ENCODE measurements around the gene GSG1L2. TPM values are rescaled to one million over a fixed set of nuclear protein-coding genes. Genes with fewer than 3 reads are reported as not detected.

Gene GSG1L2
- total and polyA plus RNA-seq, 12 donors = not detected

DNA sequence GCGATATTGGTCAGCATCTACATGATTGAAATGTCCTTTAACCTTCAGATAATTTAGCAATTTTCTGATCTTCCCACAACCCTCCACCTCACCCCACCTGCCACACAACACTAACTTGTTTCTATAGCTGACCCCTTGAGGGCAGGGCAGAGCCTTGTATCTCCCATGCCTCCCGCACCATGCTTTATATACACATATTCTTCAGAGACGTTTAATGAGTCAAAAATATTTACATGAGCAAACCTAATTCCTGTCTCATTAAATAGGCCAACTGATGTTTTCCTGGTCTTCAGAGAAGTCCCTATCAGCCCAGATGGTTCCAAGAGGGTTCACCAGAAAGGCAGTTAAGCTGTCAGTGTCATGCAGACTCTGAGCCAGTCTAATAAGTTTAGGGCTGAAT lies 23.9 kb downstream of the GSG1L2 start:
- peaks cover 0 to 5% (median 0%) of the 10 kb centered on the region in 9 donors for H3K4me1 ChIP-seq
- TF ChIP-seq, protein P1, sequence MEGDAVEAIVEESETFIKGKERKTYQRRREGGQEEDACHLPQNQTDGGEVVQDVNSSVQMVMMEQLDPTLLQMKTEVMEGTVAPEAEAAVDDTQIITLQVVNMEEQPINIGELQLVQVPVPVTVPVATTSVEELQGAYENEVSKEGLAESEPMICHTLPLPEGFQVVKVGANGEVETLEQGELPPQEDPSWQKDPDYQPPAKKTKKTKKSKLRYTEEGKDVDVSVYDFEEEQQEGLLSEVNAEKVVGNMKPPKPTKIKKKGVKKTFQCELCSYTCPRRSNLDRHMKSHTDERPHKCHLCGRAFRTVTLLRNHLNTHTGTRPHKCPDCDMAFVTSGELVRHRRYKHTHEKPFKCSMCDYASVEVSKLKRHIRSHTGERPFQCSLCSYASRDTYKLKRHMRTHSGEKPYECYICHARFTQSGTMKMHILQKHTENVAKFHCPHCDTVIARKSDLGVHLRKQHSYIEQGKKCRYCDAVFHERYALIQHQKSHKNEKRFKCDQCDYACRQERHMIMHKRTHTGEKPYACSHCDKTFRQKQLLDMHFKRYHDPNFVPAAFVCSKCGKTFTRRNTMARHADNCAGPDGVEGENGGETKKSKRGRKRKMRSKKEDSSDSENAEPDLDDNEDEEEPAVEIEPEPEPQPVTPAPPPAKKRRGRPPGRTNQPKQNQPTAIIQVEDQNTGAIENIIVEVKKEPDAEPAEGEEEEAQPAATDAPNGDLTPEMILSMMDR (IDR thresholded peaks at IDR 0.05) = no peak
- 72 to 75% methylated on average over 3 of the region's 3 CpGs for WGBS, 2 donors
- no peaks in the 10 kb centered on the region for H3K9me3 ChIP-seq
- no peaks in the 10 kb centered on the region for H3K36me3 ChIP-seq
- no peak for ATAC-seq
- no peak overlapping the region for H3K4me3 ChIP-seq
- no peak overlapping the region for H3K27ac ChIP-seq
- no peak for DNase-seq
- intact Hi-C loops (cut with DNase I) = no loop called here
- H3K27me3 ChIP-seq = peaks cover 0 to 42% (median 30%) of the 10 kb centered on the region in 7 donors

DNA sequence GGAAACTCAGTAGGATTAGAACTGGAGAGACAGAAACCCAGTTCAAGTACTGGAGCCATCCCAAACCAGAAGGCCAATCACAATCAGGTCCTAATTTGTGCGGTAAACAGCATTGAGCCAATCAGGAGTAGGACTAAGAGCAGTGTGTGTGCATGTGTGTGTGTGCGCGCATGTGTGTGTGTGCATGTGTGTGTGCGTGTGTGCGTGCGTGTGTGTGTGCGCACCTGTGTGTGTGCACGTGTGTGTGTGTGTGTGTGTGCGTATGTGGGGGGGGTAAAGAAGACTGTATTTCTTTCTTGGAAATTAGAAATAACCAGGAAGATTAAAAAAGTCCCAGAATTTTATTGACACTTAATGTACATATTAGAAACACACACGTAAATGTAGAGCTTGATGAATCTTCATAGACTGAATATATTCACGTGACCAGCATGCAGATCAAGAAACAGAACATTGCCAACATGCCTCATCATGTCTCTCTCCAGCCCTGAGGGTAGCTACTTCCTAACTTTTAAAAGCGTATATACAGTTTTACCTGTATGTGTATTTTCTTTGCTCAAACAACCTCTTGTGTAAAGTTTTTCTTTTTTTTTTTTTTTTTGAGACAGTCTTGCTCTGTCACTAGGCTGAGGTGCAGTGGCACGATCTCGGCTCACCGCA lies 29.6 kb downstream of the GSG1L2 start:
- Histone ChIP-seq H3K4me1 (peaks cover 0 to 14% (median 5%) of the 10 kb centered on the region in 9 donors), H3K4me3 (no peak overlapping the region), H3K36me3 (no peaks in the 10 kb centered on the region), H3K9me3 (no peaks in the 10 kb centered on the region), H3K27me3 (peaks cover 0 to 8% (median 0%) of the 10 kb centered on the region in 7 donors), H3K27ac (no peak overlapping the region)
- no peak for ATAC-seq
- intact Hi-C loops (cut with DNase I) = no loop called here
- WGBS, 2 donors = 92 to 93% methylated on average over 15 of the region's 15 CpGs
- TF ChIP-seq, protein P1 (IDR thresholded peaks at IDR 0.05) = no peak
- DNase-seq = no peak

DNA sequence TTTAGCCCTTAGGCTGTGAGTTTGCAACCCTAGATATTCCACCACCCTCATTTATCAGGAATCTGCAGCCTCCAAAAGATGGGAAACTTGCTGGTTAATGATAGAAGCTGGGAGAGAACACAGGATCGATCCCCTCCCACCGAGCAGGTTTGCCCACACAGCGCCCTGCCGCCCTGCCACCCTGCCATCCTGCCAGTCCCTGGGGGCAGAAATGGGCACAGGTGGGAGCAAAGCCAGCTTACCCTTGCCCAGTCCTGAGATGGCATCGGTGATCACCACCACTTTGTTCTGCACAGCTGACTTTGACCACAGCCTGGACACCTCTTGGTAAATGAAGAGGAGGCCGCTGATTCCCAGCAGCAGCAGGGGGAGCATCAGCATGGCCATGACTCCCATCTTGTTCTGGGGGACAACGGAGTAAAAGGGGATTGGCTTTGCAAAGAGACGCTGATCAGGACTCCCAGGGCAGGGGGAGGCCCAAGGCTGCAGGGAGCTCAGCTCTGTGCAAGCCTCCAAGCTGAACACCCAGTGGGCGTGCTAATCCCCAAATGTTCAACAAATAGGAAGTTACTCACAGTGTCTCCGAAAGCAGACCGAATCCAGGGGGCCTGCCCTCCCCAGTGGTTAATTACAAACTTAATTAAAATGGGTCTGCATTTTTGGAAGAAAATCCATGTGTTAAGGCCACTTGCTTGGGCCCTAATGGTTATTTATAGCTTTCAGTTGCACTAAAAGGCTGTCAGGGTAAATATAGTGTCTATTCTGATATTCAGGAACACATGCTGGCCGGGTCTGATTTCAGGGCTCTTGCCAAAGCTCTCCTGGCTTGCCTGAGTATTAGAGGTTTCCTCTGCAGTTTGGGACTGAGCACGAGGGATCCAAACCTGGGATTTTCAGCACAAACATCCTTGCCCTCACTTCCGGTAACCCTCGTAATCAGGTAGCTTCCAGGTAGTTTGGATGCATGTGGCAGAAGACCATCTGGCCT lies 30.7 kb downstream of the GSG1L2 start, which contains the start of gene DHRS7C:
TSS of gene DHRS7C (minus strand) at position 704 of the 988 bp plus-strand sequence. CDS start at position 396, 308 bp downstream.
- no peaks in the 10 kb centered on the region for H3K9me3 ChIP-seq
- 46 to 48% methylated on average over 15 of the region's 15 CpGs for WGBS, 2 donors
- no peaks in the 10 kb centered on the region for H3K36me3 ChIP-seq
- TF ChIP-seq, protein P1 (IDR thresholded peaks at IDR 0.05) = no peak
- H3K4me1 ChIP-seq = peaks cover 0 to 14% (median 5%) of the 10 kb centered on the region in 9 donors
- H3K27ac ChIP-seq = peak within 1 kb of the TSS in 6 of 10 donors; percentile 13 to 75 (median 47)
- H3K4me3 ChIP-seq = peak within 1 kb of the TSS in 2 of 10 donors; percentile 10 to 24
- intact Hi-C loops (cut with DNase I) = no loop called here
- peak; percentile 80 to 95 (median 90) for ATAC-seq
- peaks cover 0 to 6% (median 0%) of the 10 kb centered on the region in 7 donors for H3K27me3 ChIP-seq
- DNase-seq = peak in 1 of 2 donors; percentile 47

DNA sequence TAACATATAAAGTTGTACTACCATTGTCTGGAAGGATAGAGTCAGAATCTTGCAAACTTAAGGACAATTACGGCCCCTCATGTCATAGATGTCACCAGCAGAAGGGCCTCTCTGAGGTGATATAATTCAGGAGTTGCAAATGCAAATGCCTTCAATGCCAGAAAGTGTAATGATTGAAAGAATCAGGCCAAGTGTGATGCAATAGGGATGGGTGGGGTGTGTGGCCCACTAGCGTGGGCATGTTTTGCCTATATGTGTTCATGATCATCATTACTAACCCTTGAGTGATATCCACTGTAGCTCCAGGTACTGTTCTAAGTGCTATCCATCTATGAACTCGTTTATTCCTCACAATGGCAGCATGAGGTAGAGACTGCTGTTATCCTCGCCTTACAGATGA lies 31.6 kb downstream of the GSG1L2 start:
- Histone ChIP-seq H3K9me3 (no peaks in the 10 kb centered on the region), H3K27ac (no peak overlapping the region), H3K27me3 (peaks cover 0 to 8% (median 2%) of the 10 kb centered on the region in 7 donors), H3K4me3 (peak overlapping the region in 1 of 10 donors; percentile 10), H3K4me1 (peaks cover 0 to 14% (median 5%) of the 10 kb centered on the region in 9 donors), H3K36me3 (no peaks in the 10 kb centered on the region)
- ATAC-seq = no peak
- TF ChIP-seq, protein P1 (IDR thresholded peaks at IDR 0.05) = no peak
- WGBS, 2 donors = 69 to 73% methylated on average over 4 of the region's 4 CpGs
- no peak for DNase-seq
- intact Hi-C loops (cut with DNase I) = no loop called here

Measured in heart right ventricle (tissue), 16 donors.